HG02981 (cell line): ENCODE data around the gene SLC47A2.
A peak's percentile ranks its signal among the peaks of the same experiment; 100 is the strongest.

Source experiments
- ATAC-seq: cut with Tn5 transposase; IDR thresholded peaks from one replicate; pipeline ENCODE4 v1.9.1; 2021; ENCODE audit warnings: mild to moderate bottlenecking, moderate library complexity; ENCODE audit not compliant: unreplicated experiment

The SLC47A2 gene

DNA sequence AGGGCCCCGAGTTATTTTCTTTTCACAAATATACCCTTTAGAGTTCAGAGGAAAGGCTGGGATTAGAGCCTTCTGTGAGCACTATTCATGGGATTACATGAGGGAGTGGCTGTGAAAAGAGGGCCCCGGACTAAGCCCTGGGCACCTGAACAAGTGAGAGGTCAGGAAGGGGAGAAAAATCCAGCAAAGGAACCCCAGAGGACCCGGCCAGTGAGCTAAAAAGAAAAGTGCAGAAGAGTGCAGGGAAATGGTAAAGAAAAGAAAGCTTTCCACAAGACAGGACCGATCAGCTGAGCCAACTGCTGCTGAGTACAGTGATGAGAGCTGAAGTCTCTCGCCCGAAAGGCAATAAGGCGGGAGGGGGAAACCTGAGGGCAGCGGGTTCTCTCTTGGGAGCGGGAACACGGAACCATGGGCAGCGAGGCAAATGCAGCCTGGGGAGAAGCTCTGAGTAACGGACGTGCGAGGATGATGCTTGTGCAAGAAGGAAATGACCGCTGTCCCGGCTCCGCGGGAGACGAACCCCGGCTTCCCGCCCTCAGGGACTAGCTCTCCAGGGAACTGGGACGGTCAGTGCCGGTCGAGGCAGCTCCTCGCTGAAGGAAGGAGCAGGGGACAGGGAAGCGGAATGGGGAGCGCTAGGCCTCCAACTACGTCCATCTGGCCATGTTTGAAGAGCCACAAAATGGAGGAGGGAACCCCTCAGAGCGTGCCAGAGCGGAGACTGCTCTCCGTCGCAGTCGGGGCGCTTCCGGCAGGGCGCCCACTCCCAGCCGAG, 68.5 kb downstream of the SLC47A2 start:
- ATAC-seq: peak; percentile 31

DNA sequence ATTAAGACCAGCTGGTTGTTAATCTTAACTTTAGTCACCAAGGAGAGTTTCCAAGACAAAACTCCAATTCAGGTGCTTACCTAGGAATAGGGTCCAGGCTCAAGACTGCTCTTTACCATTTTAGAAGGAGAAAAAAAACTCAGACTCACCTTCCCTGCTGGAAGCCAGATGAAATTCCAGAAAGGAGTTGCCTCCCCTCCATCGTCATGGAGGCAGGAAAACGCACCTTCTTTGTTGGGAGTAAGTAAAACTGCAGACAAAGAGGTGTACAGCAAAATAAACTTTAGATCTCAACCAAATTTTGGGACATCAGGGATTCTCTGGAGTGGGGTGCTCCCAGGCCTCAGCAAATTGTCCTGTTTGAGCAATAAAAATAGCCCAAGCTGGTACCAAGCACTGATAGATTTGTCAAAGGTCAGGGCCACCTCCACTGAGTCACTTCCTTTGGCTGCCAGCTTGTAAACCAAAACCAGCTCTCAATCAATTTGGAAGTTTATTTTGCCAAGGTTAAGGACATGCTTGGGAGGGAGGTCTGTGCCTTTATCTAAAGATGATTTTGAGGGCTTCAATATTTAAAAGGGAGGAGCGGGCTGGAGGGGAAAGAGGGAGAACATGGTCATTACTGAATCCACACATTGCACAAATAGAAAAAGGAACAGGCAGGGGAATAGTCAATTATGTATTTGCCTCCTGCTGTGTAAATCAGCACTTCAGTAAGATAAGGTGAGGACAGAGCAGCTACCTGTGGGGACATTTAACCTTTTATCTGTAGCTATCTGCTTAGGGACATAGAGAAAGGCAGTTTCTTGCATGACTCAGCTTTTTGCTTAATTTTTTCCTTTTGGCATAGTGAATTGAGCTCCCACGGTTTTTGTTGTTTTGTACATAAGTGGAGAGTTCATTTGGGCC, 69.3 kb downstream of the SLC47A2 start:
- no peak for ATAC-seq

DNA sequence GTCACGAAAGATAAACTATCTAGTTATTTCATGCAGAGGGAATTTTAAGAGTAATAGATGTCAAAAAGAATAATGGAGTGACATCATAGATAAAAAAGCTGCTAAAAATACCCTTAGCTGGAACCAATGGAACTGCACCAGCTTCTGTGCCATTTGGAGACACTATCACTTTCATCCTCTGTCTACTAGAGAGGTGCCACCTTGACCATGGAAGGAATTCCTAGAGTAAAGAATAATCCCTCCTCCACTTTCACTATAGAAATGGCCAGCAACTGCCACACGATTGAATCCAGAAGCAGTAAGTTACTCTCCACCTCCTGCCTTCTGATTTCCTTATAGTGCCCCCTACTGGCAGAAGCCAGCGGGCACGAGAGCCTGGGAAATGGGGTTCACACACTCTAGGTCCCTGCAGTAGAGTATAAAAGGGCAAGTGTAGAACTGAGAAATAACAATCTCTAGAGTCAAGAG, 70.6 kb downstream of the SLC47A2 start:
- no peak for ATAC-seq

DNA sequence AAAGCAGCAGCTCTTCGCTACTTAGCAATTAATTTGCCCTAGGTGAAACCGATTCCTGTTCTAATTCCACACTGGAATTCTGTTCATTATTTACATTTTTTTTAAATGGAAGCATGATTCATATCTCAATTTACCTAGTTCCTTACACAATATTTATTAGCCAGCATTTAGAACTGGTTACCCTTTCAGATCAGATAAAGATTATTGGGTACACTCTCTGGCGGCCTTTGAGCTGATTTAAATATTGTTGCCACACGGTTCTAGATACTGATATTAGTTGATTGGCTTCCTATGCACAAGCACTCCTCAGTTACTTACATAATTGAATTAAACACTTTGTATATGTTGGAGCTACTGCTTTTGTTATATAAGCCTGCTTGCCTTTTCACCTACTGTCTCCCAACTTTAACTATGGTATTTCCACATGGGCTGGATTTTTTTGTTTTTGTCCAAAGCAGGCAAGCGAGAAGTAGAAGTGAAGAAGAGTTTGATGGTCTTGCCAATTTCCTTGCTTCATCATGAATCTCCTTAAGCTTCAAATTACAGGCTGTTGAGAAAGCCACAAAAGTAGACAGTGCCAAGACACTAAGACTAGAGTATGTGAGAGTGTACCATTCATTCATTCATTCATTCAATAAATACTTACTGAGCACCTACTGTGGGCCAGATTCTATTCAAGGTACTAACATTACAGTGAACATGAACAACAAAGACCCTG, 71.7 kb downstream of the SLC47A2 start:
- no peak for ATAC-seq

DNA sequence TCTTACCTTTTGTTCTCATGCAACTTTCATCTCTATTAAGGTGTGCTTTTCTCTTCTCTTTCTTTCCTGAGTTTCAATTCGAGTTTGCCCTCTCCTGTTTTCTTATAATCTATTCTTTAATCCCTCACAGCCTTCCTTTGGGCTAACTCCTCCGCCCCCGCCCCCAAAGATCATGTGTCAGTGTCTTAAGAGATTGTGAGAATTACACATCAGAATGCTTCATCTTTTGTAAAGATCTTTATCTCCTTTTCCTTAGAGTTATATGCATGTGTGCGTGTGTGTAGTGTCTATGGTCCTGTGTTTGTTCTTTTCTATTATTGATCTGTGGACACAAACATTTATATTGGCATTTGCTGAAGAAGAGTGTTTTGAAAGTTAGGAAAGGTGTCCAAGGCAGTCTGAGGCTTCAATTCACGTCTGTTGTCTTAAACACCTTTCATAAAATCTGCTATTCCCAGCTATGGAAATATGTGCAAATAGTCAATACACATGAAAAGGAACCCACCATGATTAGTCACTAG, 74.0 kb downstream of the SLC47A2 start:
- no peak for ATAC-seq

DNA sequence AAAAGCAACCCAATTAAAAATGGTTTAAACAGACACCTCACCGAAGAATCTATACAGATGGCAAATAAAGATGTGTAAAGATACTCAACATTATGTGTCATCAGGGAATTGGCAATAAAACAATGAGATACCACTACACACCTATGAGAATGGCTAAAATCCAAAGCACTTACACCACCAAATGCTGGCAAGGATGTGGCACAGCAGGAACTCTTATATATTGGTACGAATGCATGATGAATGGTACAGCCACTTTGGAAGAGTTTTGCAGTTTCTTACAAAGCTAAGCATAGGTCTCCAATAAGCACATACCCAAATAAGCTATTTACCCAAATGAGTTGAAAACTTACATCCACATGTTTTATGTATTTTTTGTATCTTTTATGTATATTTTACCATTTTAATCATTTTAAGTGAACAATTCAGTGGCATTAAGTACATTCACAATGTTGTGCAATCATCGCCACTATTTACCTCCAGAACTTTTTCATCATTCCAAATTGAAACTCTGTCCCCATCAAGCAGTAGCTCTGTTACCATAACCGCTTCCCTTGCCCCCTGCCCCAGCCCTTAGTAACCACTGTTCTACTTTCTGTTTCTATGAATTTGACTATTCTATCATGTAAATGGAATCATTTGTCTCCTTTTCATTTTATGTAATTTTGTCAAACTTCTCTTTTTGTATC, 74.6 kb downstream of the SLC47A2 start:
- ATAC-seq: no peak

DNA sequence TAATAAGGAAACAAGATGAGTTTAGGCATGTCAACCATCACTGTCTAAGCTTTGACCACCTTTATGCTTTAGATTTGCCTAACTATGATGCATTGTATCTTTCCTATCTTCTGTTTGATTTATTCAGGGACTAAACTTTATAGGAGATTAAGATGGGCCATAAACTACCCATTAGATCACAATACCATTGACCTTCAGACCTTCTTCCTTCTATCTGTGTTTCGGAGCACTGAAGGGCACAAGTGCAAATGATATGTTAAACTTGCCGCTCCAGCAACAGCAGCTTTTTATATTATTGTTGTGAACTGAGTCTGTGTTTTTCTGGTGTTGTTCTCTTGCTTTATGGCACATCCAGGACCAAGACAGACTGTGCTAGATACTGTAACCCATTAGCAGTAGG, 84.5 kb downstream of the SLC47A2 start:
- no peak for ATAC-seq

DNA sequence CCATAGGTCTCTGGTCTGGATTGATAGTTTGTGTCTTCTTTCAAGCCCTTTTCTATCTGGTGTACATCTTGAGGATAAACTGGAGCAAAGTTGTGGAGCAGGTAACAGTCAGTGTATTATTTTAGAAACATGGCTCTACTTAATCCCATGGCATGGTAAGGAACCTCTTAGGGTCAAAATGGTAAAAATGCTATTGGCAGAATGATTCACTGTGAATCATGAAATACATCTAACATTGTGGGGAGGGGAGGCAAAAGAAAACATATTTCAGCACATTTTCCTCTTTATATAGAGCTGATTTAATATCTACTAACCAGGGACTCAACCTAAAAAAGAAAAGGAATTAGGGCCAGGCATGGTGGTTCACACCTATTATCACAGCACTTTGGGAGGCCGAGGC, 85.7 kb downstream of the SLC47A2 start:
- ATAC-seq: no peak

DNA sequence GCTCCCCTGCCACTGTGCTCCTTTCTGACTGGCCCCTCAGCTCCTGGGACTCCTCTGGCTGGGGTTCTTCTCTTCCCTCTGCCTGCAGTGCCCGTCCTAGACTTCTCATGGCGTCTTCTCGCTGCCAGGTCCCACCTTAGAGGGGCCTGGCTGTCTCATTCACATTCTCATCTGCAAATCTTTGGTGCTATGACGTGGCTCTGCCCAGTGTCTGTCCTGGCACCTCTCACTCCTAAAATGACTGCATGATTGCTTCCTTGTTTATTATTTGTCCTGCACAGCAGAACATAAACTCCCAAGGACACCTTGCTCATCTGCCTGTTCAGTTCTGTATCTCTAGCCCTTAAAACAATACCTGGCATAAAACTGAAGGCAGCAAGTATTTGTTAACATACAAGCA, 86.3 kb downstream of the SLC47A2 start:
- ATAC-seq: no peak

DNA sequence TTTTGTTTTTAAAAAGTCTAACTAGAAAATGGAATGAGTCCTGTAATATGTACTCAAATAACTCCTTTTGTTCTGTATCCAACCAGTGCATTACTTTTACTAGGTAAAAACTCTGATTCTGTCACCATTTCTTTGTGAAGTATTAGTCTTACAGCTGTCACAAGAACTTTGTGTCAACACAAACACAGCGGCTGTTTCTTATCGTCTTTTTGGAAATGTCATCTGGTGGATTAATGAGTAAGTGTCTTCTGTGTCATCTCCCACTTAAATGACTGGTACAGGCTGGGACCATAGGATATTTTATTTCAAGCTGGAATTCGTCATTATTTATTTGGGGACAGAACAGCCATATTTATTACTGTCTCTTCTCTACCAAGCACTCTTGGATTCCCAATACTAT, 86.9 kb downstream of the SLC47A2 start:
- ATAC-seq: no peak
